A549 (cell line): ENCODE results near the gene CALN1. TPM values are rescaled to one million over a fixed set of nuclear protein-coding genes. Genes with fewer than 3 reads are reported as not detected.

Source experiments
- ATAC-seq, 2 experiments: fragments of 200-7000 bp in 1 of 2; fragments of >200 bp in 1 of 2; cut with Nextera tagmentation in 1 of 2; cut with Tn5 transposase in 1 of 2; 3 replicates each; pipeline versions ENCODE4 v1.8.0 to v1.9.1; 2018 to 2020; ENCODE audit warnings: mild to moderate bottlenecking in 1 of 2, moderate library complexity in 1 of 2
- CTCF ChIA-PET: fragments of 300-600 bp; sonication (Branson Sonifier 250); formaldehyde crosslinking; extraction: SDS; loops from one replicate; lab custom pipeline; 2021; ENCODE audit warnings: antibody characterized with exemption, inconsistent platforms; lab: Yijun Ruan, JAX
- POLR2A ChIA-PET: fragments of 350-600 bp; formaldehyde crosslinking; extraction: SDS; loops from one replicate; lab custom pipeline; 2021; ENCODE audit warnings: antibody characterized with exemption, inconsistent platforms; lab: Yijun Ruan, JAX
- DNase-seq, 2 experiments: peaks; one replicate each; pipeline versions ENCODE4 v3.0.0 to v3.0.0-alpha.2; 2011 to 2016; ENCODE audit warnings: low read depth in 1 of 2, low spot score in 1 of 2
- FAIRE-seq: peaks from 2 replicates; lab custom pipeline; 2011; peaks lifted over from hg19 to GRCh38; lab: Jason Lieb, UNC
- H3K27ac ChIP-seq, 2 experiments: fragments of >200 bp; sonication (Bioruptor Twin); formaldehyde crosslinking; 3 replicates each; pipeline ENCODE4 v1.5.1; 2016 to 2017
- H3K4me1 ChIP-seq: fragments of >200 bp; sonication (Bioruptor Twin); formaldehyde crosslinking; 3 replicates; pipeline ENCODE4 v1.6.1; 2016
- H3K4me2 ChIP-seq: fragments of >200 bp; sonication (Bioruptor Twin); formaldehyde crosslinking; 3 replicates; pipeline ENCODE4 v1.6.1; 2016
- H3K4me3 ChIP-seq: fragments of >200 bp; sonication (Bioruptor Twin); formaldehyde crosslinking; 3 replicates; pipeline ENCODE4 v1.5.1; 2016
- H3K9me3 ChIP-seq: fragments of >200 bp; sonication (Bioruptor Twin); formaldehyde crosslinking; 3 replicates; pipeline ENCODE4 v1.6.1; 2016
- EHF ChIP-seq: fragments of 250-450 bp; sonication (Bioruptor Pico); IDR thresholded peaks from 2 replicates; pipeline ENCODE4 v1.5.0; 2020; ENCODE audit warnings: mild to moderate bottlenecking
- EP300 ChIP-seq, 2 experiments: fragments of >200 bp; sonication (Bioruptor Twin); formaldehyde crosslinking; IDR thresholded peaks; 2 replicates in 1 of 2; 3 replicates in 1 of 2; pipeline ENCODE4 v1.6.1; 2016 to 2017
- GATA3 ChIP-seq: IDR thresholded peaks from 2 replicates; pipeline ENCODE4 v1.6.1; 2012; ENCODE audit warnings: borderline replicate concordance
- HDAC2 ChIP-seq: fragments of 200-600 bp; sonication (generic); IDR thresholded peaks from 2 replicates; pipeline ENCODE4 v1.6.1; 2016
- HOXB5 ChIP-seq: fragments of 250-450 bp; sonication (Bioruptor Pico); IDR thresholded peaks from 2 replicates; pipeline ENCODE4 v1.5.0; 2020; ENCODE audit warnings: mild to moderate bottlenecking, moderate library complexity
- JUN ChIP-seq, 2 experiments: fragments of >200 bp; sonication (Bioruptor Twin); formaldehyde crosslinking; IDR thresholded peaks; 2 replicates in 1 of 2; 3 replicates in 1 of 2; pipeline ENCODE4 v1.6.1; 2016 to 2017
- KDM5A ChIP-seq: fragments of 200-600 bp; sonication (generic); IDR thresholded peaks from 2 replicates; pipeline ENCODE4 v1.6.1; 2016; ENCODE audit warnings: antibody characterized with exemption, mild to moderate bottlenecking
- MAFK ChIP-seq: fragments of 450-650 bp; IDR thresholded peaks from 2 replicates; pipeline ENCODE4 v1.6.1; 2014; ENCODE audit not compliant: partially characterized antibody
- MAZ ChIP-seq: fragments of 150-350 bp; IDR thresholded peaks from 2 replicates; pipeline ENCODE4 v1.6.1; 2014; ENCODE audit warnings: antibody characterized with exemption, low read depth, low read length, borderline replicate concordance
- MYC ChIP-seq: IDR thresholded peaks from 2 replicates; pipeline ENCODE4 v1.6.1; 2012; ENCODE audit warnings: mild to moderate bottlenecking, inconsistent platforms, low read length, improper control_type of control experiment, borderline replicate concordance
- NFE2L2 ChIP-seq: fragments of 150-350 bp; conservative IDR thresholded peaks from 2 replicates; pipeline ENCODE4 v1.6.1; 2014; ENCODE audit warnings: low read length
- NPAS2 ChIP-seq: fragments of 250-450 bp; sonication (Bioruptor Pico); IDR thresholded peaks from 2 replicates; pipeline ENCODE4 v1.8.0; 2022; ENCODE audit warnings: mild to moderate bottlenecking, moderate library complexity, borderline replicate concordance
- NR3C1 ChIP-seq: fragments of >200 bp; sonication (Bioruptor Twin); formaldehyde crosslinking; IDR thresholded peaks from 3 replicates; pipeline ENCODE4 v1.6.1; 2017
- POLR2A ChIP-seq: IDR thresholded peaks from 2 replicates; pipeline ENCODE4 v1.6.1; 2012; ENCODE audit warnings: mild to moderate bottlenecking, low read length
- RAD21 ChIP-seq, 2 experiments: fragments of >200 bp in 1 of 2; sonication (Bioruptor Twin) in 1 of 2; formaldehyde crosslinking in 1 of 2; IDR thresholded peaks in 1 of 2; conservative IDR thresholded peaks in 1 of 2; 2 replicates in 1 of 2; 3 replicates in 1 of 2; pipeline ENCODE4 v1.6.1; 2012 to 2018; ENCODE audit warnings: inconsistent platforms in 1 of 2
- RCOR1 ChIP-seq: fragments of 150-350 bp; IDR thresholded peaks from 2 replicates; pipeline ENCODE4 v1.6.1; 2014; ENCODE audit warnings: antibody characterized with exemption, low read length, low read depth
- SREBF2 ChIP-seq: fragments of 450-650 bp; IDR thresholded peaks from 2 replicates; pipeline ENCODE4 v1.6.1; 2014; ENCODE audit warnings: mild to moderate bottlenecking, moderate library complexity
- TP53 ChIP-seq: fragments of 250-450 bp; sonication (Bioruptor Pico); IDR thresholded peaks from 2 replicates; pipeline ENCODE4 v1.5.0; 2021; ENCODE audit warnings: mild to moderate bottlenecking, moderate library complexity
- ZFP36 ChIP-seq: fragments of 450-650 bp; IDR thresholded peaks from 2 replicates; pipeline ENCODE4 v1.6.1; 2014; ENCODE audit warnings: borderline replicate concordance; ENCODE audit not compliant: partially characterized antibody
- WGBS: methylation state at CpG from one replicate; pipeline ENCODE4 v1.1.6; 2017; ENCODE audit errors: missing lambda C conversion rate; 5-methylcytosine and 5-hydroxymethylcytosine counted together
- polyA plus RNA-seq, 4 experiments: library from polyadenylated mRNA; depleted of rRNA in 3 of 4; stranded (reverse); fragments of >200 nt; fragmentation: RNase III in 1 of 4; extraction: RNeasy Plus Mini Kit Qiagen cat#74134 plus additional on column Dnase treatment in 1 of 4; gene quantifications; 2 replicates in 3 of 4; 3 replicates in 1 of 4; pipeline ENCODE4 v1.2.3, GENCODE V29; 2011 to 2017
- TF ChIP-seq, protein P1 (sequence below): fragments of 150-350 bp; IDR thresholded peaks from 2 replicates; pipeline ENCODE4 v1.6.1; 2014; ENCODE audit warnings: low read depth, mild to moderate bottlenecking, low read length
- TF ChIP-seq, protein P2 (sequence below): IDR thresholded peaks from 2 replicates; pipeline ENCODE4 v1.6.1; 2012; ENCODE audit warnings: low read depth, borderline replicate concordance
- TF ChIP-seq, protein P3 (sequence below): fragments of 250-450 bp; sonication (Bioruptor Pico); IDR thresholded peaks from 2 replicates; pipeline ENCODE4 v1.5.0; 2020; ENCODE audit warnings: low read depth, mild to moderate bottlenecking, moderate library complexity
- TF ChIP-seq, protein P4 (sequence below): fragments of >200 bp; sonication (Bioruptor Twin); formaldehyde crosslinking; IDR thresholded peaks from 2 replicates; pipeline ENCODE4 v1.6.1; 2016
- TF ChIP-seq, protein P5 (sequence below): IDR thresholded peaks from 2 replicates; pipeline ENCODE4 v1.6.1; 2012
- TF ChIP-seq, protein P6 (sequence below): fragments of 250-450 bp; sonication (Bioruptor Pico); IDR thresholded peaks from 2 replicates; pipeline ENCODE4 v1.5.0; 2021; ENCODE audit warnings: mild to moderate bottlenecking, moderate library complexity, borderline replicate concordance

The CALN1 gene
- polyA plus RNA-seq, 2 of the 4 experiments (the other 2 are of a cell fraction), result not detected

DNA sequence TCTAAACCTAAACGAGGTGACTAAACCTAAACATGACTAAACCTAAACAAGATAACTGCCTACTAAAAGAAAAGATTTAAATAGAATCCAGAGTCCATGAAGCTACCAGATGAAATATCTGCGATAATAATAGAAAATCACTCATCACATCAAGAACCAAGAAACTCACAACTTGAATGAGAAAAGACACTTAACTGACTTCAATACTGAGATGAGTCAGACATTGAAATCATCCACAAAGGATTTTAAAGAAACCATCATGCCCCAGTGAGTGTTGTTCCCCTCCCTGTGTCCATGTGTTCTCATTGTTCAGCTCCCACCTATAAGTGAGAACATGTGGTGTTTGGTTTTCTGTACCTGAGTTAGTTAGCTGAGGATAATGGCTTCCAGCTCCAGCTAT, 416.0 kb downstream of the CALN1 start:
- H3K27ac ChIP-seq, result no peak overlapping the region
- H3K9me3 ChIP-seq, result no peaks in the 10 kb centered on the region
- no peak overlapping the region for H3K4me3 ChIP-seq
- TF ChIP-seq, protein P1, sequence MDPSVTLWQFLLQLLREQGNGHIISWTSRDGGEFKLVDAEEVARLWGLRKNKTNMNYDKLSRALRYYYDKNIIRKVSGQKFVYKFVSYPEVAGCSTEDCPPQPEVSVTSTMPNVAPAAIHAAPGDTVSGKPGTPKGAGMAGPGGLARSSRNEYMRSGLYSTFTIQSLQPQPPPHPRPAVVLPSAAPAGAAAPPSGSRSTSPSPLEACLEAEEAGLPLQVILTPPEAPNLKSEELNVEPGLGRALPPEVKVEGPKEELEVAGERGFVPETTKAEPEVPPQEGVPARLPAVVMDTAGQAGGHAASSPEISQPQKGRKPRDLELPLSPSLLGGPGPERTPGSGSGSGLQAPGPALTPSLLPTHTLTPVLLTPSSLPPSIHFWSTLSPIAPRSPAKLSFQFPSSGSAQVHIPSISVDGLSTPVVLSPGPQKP, result no peak
- TF ChIP-seq EP300 (IDR thresholded peaks at IDR 0.05) (no peak), KDM5A (no peak), RAD21 (conservative IDR thresholded peaks at IDR 0.05 in 1 of 2, IDR thresholded peaks at IDR 0.05 in 1 of 2) (no peak), SREBF2 (no peak), POLR2A (no peak), HOXB5 (no peak), GATA3 (no peak)
- TF ChIP-seq, protein P2, sequence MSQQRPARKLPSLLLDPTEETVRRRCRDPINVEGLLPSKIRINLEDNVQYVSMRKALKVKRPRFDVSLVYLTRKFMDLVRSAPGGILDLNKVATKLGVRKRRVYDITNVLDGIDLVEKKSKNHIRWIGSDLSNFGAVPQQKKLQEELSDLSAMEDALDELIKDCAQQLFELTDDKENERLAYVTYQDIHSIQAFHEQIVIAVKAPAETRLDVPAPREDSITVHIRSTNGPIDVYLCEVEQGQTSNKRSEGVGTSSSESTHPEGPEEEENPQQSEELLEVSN, result no peak
- TF ChIP-seq, protein P3, sequence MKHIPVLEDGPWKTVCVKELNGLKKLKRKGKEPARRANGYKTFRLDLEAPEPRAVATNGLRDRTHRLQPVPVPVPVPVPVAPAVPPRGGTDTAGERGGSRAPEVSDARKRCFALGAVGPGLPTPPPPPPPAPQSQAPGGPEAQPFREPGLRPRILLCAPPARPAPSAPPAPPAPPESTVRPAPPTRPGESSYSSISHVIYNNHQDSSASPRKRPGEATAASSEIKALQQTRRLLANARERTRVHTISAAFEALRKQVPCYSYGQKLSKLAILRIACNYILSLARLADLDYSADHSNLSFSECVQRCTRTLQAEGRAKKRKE (CRISPR knock-in tag), result no peak
- TF ChIP-seq, protein P4, sequence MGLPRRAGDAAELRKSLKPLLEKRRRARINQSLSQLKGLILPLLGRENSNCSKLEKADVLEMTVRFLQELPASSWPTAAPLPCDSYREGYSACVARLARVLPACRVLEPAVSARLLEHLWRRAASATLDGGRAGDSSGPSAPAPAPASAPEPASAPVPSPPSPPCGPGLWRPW, result no peak
- TF ChIP-seq, protein P5, sequence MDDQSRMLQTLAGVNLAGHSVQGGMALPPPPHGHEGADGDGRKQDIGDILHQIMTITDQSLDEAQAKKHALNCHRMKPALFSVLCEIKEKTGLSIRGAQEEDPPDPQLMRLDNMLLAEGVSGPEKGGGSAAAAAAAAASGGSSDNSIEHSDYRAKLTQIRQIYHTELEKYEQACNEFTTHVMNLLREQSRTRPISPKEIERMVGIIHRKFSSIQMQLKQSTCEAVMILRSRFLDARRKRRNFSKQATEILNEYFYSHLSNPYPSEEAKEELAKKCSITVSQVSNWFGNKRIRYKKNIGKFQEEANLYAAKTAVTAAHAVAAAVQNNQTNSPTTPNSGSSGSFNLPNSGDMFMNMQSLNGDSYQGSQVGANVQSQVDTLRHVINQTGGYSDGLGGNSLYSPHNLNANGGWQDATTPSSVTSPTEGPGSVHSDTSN, result no peak
- ChIA-PET POLR2A (no interaction called here), CTCF (interaction anchor here (1.0 kb wide), 1 partner anchor 1171 kb away, joined by 3 read pairs; no protein-coding TSS in a partner anchor)
- ATAC-seq, result no peak
- no peak for DNase-seq
- WGBS, result 5% methylated on average over 2 of the region's 2 CpGs
- FAIRE-seq, result no peak
- H3K4me2 ChIP-seq, result no peak overlapping the region
- no peaks in the 10 kb centered on the region for H3K4me1 ChIP-seq

DNA sequence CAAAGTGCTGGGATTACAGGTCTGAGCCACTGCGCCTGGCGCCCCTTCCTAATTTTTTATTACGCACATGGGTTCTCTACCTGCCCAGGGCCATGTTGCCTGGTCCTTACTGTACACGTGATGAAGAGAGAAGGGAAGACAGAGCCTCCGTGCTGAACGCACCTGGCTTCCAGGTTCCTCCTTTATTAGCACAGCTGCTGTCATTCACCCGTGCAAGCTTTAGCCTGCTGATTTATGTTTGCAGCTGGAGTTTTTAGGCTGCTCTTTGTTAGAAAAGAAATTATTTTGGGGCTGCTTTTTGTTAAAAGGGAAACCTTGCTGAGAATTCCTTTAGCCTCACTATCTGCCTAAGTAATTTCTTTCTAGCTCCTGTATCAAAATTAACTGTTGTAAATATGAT, 417.0 kb downstream of the CALN1 start:
- no peak for ATAC-seq
- no peak for DNase-seq
- no peaks in the 10 kb centered on the region for H3K4me1 ChIP-seq
- H3K4me3 ChIP-seq, result no peak overlapping the region
- POLR2A ChIA-PET, result no interaction called here
- no peak overlapping the region for H3K27ac ChIP-seq
- H3K4me2 ChIP-seq, result no peak overlapping the region
- TF ChIP-seq MAZ, result no peak
- TF ChIP-seq NFE2L2, result no peak
- no peak for TF ChIP-seq ZFP36
- TF ChIP-seq, protein P5, result no peak
- no peak for TF ChIP-seq MAFK
- no peak for TF ChIP-seq HDAC2
- TF ChIP-seq NR3C1, result no peak
- TF ChIP-seq EHF (CRISPR knock-in tag), result no peak
- WGBS, result 30% methylated on average over 7 of the region's 7 CpGs
- H3K9me3 ChIP-seq, result no peaks in the 10 kb centered on the region
- FAIRE-seq, result no peak
- CTCF ChIA-PET, result no interaction called here

DNA sequence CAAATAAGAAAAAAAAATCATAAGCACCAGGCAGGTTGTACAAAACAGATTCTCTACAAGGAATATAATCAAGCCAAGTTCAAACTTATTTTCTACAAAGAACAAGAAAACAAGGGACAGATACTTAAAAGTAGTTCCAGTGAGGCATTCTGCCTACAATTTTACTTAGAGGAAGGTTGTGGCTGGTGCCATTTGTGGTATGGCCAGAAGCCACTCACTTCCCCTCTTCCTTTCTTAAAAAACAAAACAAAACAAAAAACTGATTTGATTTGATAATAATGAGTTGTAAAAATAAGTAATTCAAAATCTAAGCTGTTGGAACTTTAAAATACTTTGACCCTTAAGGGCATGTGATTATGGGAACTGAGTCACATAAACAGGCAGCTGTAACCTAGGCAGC, 420.6 kb downstream of the CALN1 start:
- no peak overlapping the region for H3K4me2 ChIP-seq
- no peak overlapping the region for H3K27ac ChIP-seq
- no peak for DNase-seq
- ChIA-PET POLR2A (no interaction called here), CTCF (no interaction called here)
- H3K9me3 ChIP-seq, result no peaks in the 10 kb centered on the region
- H3K4me1 ChIP-seq, result no peaks in the 10 kb centered on the region
- FAIRE-seq, result no peak
- H3K4me3 ChIP-seq, result no peak overlapping the region
- no peak for ATAC-seq
- TF ChIP-seq MYC (no peak), TP53 (no peak), NR3C1 (no peak), NFE2L2 (no peak), NPAS2 (CRISPR knock-in tag) (no peak), HOXB5 (no peak), JUN (IDR thresholded peaks at IDR 0.05) (no peak), EP300 (IDR thresholded peaks at IDR 0.05) (no peak), POLR2A (no peak), RCOR1 (no peak)
- TF ChIP-seq, protein P6, sequence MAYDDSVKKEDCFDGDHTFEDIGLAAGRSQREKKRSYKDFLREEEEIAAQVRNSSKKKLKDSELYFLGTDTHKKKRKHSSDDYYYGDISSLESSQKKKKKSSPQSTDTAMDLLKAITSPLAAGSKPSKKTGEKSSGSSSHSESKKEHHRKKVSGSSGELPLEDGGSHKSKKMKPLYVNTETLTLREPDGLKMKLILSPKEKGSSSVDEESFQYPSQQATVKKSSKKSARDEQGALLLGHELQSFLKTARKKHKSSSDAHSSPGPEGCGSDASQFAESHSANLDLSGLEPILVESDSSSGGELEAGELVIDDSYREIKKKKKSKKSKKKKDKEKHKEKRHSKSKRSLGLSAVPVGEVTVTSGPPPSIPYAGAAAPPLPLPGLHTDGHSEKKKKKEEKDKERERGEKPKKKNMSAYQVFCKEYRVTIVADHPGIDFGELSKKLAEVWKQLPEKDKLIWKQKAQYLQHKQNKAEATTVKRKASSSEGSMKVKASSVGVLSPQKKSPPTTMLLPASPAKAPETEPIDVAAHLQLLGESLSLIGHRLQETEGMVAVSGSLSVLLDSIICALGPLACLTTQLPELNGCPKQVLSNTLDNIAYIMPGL, result no peak
